Transverse colon (tissue), 4 donors: Measurements from ENCODE around the gene N4BP2L1. TPM values are rescaled to one million over a fixed set of nuclear protein-coding genes. Genes with fewer than 3 reads are reported as not detected.

Source experiments
- DNase-seq: peaks from one replicate; pipeline ENCODE4 v3.0.0-alpha.2; 2019
- H3K27ac ChIP-seq, 4 donors: fragments of 200-600 bp; sonication (generic); 2 replicates each; pipeline ENCODE4 v1.5.1; 2016 to 2018; ENCODE audit warnings: inconsistent platforms in 4 of 4
- H3K27me3 ChIP-seq: fragments of 200-600 bp; sonication (generic); 2 replicates; pipeline ENCODE4 v1.5.1; 2017; ENCODE audit warnings: inconsistent platforms
- H3K36me3 ChIP-seq, 4 donors: fragments of 200-600 bp; sonication (generic); 2 replicates each; pipeline ENCODE4 v1.5.1; 2017 to 2019; ENCODE audit warnings: inconsistent platforms in 4 of 4
- H3K4me1 ChIP-seq, 4 donors: fragments of 200-600 bp; sonication (generic); 2 replicates each; pipeline ENCODE4 v1.5.1; 2017 to 2020; ENCODE audit warnings: inconsistent platforms in 4 of 4
- H3K4me3 ChIP-seq, 4 donors: fragments of 200-600 bp; sonication (generic); 1 replicate in 1 of 4; 2 replicates in 3 of 4; pipeline versions ENCODE4 v1.5.1 to v1.6.1; 2017 to 2019; ENCODE audit warnings: inconsistent platforms in 4 of 4
- H3K9me3 ChIP-seq, 2 donors: fragments of 200-600 bp; sonication (generic); 2 replicates each; pipeline ENCODE4 v1.5.1; 2017 to 2019; ENCODE audit warnings: inconsistent platforms in 2 of 2
- EP300 ChIP-seq: sonication (generic); formaldehyde crosslinking; IDR thresholded peaks from one replicate; pipeline ENCODE4 v1.6.1; 2017; ENCODE audit warnings: antibody characterized with exemption, low read depth
- POLR2A ChIP-seq: fragments of 450-650 bp; IDR thresholded peaks from one replicate; pipeline ENCODE4 v1.6.1; 2016; ENCODE audit warnings: antibody characterized with exemption, mild to moderate bottlenecking, moderate library complexity
- POLR2AphosphoS5 ChIP-seq, 3 donors: sonication (generic); formaldehyde crosslinking; IDR thresholded peaks; one replicate each; pipeline ENCODE4 v1.6.1; 2016; ENCODE audit warnings: antibody characterized with exemption in 3 of 3
- whole genome bisulfite sequencing, 2 donors: methylation state at CpG; one replicate each; pipeline ENCODE4 v1.1.5; 2018; ENCODE audit warnings: low coverage in 1 of 2; 5-methylcytosine and 5-hydroxymethylcytosine counted together
- in situ Hi-C, 4 donors: fragments of 200-750 bp; cut with MboI; loops; one replicate each; pipeline versions ENCODE4 v1.15.0 to v1.15.1; 2017; ENCODE audit warnings: low sequenced_read_pairs in 3 of 4, low pct_ligation_motif_present in 1 of 4, low pct_unique_long_range_greater_than_20kb in 1 of 4
- intact Hi-C: fragments of 100-400 bp; cut with DNase I; formaldehyde crosslinking; loops from one replicate; pipeline ENCODE4 v1.15.1; 2023; ENCODE audit warnings: low total_unique reads
- total RNA-seq, 4 donors: library from RNA; depleted of rRNA; stranded (reverse); fragments of >200 nt; gene quantifications; one replicate each; pipeline ENCODE4 v1.1.0, GENCODE V29; 2016
- TF ChIP-seq, protein P1 (sequence below), 5 experiments: fragments of 200-600 bp in 3 of 5; fragments of 450-650 bp in 2 of 5; sonication (generic) in 3 of 5; IDR thresholded peaks; 1 replicate in 2 of 5; 2 replicates in 3 of 5; pipeline ENCODE4 v1.5.1; 2016 to 2017; ENCODE audit warnings: antibody characterized with exemption in 5 of 5, inconsistent platforms in 3 of 5, mild to moderate bottlenecking in 2 of 5, moderate library complexity in 1 of 5

Gene N4BP2L1
- total RNA-seq, 4 donors from 2014 or later, result 1.5 to 25.1 (median 8.9) TPM

DNA sequence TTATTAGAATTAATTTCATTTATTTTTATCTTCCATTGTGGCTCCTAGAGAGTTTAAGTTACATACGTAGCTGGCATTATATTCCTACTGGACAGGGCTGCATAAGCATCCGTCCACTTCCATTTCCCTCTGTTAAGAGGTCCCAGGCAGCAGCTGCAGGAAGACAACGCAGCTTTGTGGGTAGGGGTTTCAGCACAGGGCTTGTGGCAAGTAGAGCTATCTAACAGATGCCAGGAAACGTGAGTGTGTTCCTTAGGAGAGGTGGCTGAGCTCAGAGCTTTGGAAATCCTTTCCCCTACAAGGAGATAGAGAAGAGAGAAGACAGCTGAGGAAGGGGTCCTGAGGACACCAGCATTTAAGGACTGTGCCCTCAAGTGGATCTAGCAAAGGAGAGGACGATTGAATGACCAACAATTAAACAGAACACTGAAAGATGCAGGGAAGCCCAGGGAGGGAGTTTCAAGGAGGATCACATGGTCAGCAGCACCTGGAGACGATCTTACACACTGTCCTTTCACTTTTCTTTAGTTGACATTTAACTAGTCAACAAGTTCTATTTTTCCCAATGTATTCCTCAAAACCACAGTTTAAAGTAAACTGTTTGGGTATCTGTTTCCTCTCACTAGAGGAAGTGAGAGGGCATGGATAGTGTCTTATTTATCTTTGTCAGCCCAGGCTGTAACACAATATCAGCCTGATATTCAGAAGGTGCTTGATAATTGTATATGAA lies 2.3 kb upstream of the N4BP2L1 start:
- no peak for DNase-seq
- in situ Hi-C loops (no loop called here), intact Hi-C loops (no loop called here)
- Histone ChIP-seq H3K27me3 (no peaks in the 10 kb centered on the region), H3K4me1 (peaks cover 5 to 31% (median 15%) of the 10 kb centered on the region in 4 donors), H3K4me3 (no peak overlapping the region), H3K36me3 (no peaks in the 10 kb centered on the region), H3K9me3 (no peaks in the 10 kb centered on the region), H3K27ac (no peak overlapping the region)
- 65 to 69% methylated on average over 5 to 6 of the region's 6 CpGs for WGBS, 2 donors
- TF ChIP-seq POLR2AphosphoS5 (IDR thresholded peaks at IDR 0.05) (no peak), EP300 (no peak), POLR2A (no peak)
- TF ChIP-seq, protein P1, sequence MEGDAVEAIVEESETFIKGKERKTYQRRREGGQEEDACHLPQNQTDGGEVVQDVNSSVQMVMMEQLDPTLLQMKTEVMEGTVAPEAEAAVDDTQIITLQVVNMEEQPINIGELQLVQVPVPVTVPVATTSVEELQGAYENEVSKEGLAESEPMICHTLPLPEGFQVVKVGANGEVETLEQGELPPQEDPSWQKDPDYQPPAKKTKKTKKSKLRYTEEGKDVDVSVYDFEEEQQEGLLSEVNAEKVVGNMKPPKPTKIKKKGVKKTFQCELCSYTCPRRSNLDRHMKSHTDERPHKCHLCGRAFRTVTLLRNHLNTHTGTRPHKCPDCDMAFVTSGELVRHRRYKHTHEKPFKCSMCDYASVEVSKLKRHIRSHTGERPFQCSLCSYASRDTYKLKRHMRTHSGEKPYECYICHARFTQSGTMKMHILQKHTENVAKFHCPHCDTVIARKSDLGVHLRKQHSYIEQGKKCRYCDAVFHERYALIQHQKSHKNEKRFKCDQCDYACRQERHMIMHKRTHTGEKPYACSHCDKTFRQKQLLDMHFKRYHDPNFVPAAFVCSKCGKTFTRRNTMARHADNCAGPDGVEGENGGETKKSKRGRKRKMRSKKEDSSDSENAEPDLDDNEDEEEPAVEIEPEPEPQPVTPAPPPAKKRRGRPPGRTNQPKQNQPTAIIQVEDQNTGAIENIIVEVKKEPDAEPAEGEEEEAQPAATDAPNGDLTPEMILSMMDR (IDR thresholded peaks at IDR 0.05), result no peak

GRCh38 chr13:32429433-32429909 lies 1.5 kb upstream of the N4BP2L1 start:
- Histone ChIP-seq H3K4me1 (peaks cover 5 to 33% (median 15%) of the 10 kb centered on the region in 4 donors), H3K9me3 (no peaks in the 10 kb centered on the region), H3K27me3 (no peaks in the 10 kb centered on the region), H3K36me3 (no peaks in the 10 kb centered on the region), H3K4me3 (no peak overlapping the region), H3K27ac (peak overlapping the region in 3 of 4 donors; percentile 91 to 94 (median 93))
- intact Hi-C loops, result no loop called here
- no peak for TF ChIP-seq EP300
- TF ChIP-seq POLR2AphosphoS5 (IDR thresholded peaks at IDR 0.05), result no peak
- no peak for TF ChIP-seq POLR2A
- TF ChIP-seq, protein P1 (IDR thresholded peaks at IDR 0.05), result no peak
- no peak for DNase-seq
- in situ Hi-C loops, result no loop called here
- WGBS, 2 donors, result 95 to 100% methylated on average over 2 to 6 of the region's 6 CpGs

DNA sequence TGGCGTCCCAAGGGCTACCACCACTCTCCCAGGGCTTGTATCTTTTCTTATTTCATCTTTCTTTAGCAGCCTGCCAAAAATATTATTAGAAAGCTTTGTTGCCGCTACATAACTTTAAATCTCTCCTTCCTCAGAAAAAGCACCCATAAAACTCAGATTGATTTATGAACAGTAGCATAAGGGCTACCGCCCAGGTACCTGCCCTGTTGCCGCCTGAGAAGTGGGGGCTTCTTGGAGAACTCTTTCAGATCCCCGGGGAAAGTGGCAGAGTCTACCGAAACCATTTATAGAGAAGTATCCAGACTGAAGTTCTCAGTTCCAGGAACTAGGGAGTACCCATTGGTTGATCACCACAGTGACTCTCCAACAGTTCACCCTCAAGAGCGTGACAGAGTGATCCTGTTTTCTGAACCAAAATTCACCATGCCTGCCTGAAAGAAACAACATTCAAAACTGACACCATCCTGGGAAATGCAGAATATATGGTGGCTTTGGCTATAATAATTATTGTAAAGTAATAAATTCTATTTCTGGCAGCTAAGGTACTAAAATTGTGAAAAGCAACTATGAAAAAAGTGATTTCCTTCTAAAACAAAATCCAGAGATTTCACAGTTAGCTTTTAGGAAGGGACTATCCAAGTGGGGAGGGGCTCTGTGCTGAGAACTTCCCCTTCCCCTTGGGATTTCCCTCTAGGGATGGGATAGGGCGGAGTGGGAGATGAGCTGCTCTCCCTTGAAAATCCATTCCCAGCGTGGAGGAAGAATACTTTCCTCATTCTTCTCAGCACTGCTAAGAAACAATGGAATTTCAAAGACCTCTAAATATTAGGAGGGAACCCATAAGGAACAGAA lies 877 bp upstream of the N4BP2L1 start:
- no peaks in the 10 kb centered on the region for H3K9me3 ChIP-seq
- peaks cover 5 to 33% (median 15%) of the 10 kb centered on the region in 4 donors for H3K4me1 ChIP-seq
- H3K4me3 ChIP-seq, result peak overlapping the region in 3 of 4 donors; percentile 73 to 99 (median 77)
- H3K36me3 ChIP-seq, result no peaks in the 10 kb centered on the region
- in situ Hi-C loops (no loop called here), intact Hi-C loops (no loop called here)
- H3K27me3 ChIP-seq, result no peaks in the 10 kb centered on the region
- TF ChIP-seq POLR2A, result no peak
- TF ChIP-seq POLR2AphosphoS5 (IDR thresholded peaks at IDR 0.05), result no peak
- TF ChIP-seq, protein P1 (IDR thresholded peaks at IDR 0.05), result no peak
- TF ChIP-seq EP300, result no peak
- no peak for DNase-seq
- H3K27ac ChIP-seq, result peak overlapping the region; percentile 91 to 94 (median 93)
- 38 to 44% methylated on average over 5 to 9 of the region's 9 CpGs for WGBS, 2 donors
